ENCODE measurements around the gene NPHP3.

Gene NPHP3

DNA sequence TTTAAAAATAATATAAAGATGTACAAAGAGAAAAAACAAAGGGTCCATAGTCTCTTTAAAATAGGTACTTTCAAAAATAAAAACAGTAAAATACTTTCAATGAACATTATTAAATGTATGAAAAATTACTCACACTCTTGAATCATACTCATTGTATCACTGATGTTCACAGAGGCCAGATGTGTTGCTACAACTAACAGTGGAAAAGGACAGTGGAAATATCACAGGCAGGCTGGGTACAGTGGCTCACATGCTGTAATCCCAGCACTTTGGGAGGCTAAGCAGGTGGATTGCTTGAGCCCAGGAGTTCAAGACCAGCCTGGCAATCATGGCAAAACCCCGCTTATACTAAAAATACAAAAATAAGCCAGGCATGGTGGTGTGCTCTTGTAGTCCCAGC is 26.8 kb downstream of the NPHP3 start:
- no peak for DNase-seq

DNA sequence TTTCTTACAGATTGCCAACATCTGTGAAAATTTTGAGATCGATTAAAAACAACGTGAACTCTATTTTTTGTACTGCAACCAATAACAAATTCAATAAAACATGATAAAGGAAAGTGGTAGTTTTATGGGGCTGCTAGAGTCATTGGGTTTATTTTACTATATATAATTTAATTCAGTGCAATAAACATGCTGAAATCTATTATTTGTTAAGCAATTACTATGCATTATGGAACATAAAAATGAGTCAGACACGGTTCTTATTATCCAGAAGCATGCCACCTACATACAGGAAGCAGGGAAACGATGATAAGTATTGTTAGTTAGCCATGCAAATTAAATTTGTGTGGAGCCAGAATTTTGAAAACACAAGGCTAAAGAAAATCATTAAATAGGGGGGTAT is 27.2 kb downstream of the NPHP3 start:
- DNase-seq: no peak

DNA sequence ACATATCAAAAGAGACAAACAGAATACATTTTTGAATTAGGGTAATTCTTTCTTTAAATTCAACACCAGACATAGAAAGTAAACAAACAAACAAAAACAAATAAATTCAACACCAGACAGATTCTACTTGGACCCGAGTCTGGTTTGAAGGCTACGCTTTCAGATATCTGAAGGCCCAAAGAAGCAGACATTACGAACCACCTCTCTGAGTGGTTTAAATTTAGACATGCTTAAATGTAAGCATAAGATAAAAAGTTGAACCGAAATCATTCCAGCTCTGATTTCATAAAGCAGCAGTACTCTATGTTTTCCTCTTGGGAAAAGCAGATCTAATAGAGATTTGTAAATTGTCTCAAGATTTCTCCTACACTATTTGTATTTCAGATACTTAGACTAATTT is 32.2 kb downstream of the NPHP3 start:
- no peak for DNase-seq

DNA sequence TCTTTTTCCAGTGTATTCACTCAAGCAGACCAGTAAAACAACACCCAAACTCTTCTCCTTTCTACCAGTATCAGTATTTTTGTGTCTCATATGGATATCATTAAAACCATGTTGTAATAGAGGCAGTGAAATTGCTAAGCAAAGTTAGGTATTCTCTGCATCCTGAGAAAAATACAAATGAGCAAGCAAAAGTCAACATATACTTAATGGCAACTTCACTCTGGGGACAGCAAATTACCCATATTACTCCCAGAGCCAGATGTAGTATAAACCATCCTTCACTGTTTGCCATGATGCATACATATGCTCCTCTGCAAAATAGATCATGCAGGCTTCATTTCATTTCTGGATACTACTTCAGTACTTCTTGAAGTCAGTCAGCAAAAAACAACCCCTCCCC is 40.0 kb downstream of the NPHP3 start:
- DNase-seq: no peak

DNA sequence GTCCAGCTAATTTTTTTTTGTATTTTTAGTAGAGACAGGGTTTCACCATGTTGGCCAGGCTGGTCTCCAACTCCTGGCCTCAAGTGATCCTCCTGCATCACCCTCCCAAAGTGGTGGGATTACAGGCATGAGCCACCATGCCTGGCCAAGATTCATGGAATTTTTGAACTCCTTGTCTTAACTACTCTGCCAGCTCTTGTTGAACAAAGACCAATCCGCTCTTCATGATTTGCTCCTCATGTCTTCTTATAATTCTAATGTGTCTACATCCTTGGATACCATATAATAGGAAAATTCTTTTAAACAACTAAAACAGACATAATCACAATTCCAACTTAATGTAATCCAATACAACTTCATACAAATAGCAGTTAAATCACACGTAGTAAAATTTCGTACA is 40.8 kb downstream of the NPHP3 start:
- no peak for DNase-seq

DNA sequence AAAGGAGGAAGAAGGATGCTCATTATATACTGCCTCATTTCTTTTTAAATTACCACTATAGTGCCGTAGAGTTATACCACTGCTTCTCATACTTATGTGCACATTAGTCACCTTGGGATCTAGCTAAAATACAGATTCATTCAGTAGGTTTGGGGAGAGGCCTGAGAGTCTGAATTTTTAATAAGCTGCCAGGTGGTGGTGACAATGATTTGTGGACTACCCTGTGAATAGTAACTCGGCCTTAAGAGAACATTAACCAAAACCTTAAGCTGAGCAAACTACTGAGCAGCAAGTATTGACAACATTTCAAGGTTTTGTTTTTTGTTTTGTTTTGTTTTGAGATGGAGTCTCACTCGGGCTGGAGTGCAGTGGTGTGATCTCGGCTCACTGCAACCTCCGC is 42.3 kb downstream of the NPHP3 start:
- DNase-seq: no peak

DNA sequence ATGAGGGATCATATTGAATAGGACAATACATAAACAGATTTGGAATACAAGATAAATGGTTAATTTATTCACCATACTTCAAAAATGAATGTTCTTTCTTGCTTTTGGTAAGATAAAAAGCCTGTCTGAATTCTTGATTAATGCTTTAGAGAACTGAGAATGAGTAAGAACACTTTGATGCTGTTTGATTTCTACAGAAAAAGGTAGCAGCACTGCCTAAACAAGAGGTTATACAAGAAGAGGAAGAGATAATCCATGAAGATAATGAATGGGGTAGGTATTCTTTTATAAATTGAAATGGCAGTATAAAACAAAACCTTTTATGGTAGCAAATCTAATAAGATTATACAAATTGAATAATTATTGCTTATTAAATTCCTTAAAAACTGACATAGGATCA is 46.8 kb downstream of the NPHP3 start:
- no peak for DNase-seq

DNA sequence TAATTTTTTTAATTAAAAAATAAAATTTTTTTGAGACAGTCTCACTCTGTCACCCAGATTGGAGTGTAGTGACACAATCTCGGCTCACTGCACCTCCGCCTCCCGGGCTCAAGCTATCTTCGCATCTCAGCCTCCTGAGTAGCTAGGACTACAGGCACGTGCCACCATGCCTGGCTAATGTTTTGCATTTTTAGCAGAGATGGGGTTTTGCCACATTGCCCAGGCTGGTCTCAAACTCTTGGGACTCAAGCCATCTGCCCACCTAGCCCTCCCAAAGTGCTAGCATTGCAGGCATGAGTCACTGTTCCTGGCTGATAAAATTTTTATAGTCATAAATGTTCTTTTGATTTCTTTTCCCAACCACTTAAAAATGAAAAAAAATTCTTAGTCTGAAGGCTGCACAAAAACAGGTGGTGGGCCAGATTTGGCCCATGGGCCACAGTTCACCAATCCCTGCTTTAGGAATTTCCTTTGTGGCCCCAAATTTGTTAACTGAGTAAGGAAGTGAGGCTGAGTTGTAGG is 52.9 kb downstream of the NPHP3 start:
- DNase-seq: no peak

DNA sequence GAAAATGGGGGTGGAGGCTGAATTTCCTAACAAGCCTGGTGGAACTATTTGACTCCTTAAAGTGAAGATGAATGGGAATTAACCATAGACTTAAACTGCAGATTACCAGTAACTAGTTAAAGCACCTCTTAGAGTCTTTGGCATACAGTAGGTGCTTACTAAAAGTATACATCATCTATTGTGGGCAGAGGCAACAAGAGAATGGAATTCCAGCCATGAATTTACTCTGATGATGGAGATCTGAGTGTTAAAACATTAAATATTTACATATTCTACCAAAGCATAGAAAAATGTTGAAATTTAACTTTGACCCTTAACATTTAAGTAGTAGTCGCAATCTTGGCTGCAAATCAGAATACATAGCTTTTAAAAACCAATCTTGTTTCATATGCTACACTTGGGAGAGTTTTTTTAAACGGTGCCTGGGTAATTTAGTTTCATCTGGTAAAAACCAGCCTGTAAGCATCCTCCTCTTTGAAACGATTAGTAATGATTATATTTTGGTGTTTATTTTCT is 56.9 kb downstream of the NPHP3 start:
- DNase-seq: no peak

DNA sequence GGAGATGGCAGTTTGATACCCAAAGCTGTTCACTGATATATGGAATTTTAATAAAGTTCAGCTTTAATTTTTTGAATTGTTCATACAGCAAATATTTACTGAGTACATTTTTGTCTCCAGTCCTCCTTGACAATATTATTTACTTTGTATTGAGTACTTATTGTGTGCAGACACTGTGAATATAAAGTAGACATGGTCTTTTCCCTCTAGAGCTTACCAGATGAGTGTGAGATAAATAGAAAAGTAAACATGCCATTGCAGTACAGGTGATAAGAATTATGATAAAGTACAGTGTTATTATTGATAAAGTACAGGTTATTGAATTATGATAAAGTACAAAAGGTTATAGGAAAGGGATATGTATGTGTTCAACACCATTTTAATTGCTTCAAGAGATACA is 60.0 kb downstream of the NPHP3 start:
- DNase-seq: no peak

DNA sequence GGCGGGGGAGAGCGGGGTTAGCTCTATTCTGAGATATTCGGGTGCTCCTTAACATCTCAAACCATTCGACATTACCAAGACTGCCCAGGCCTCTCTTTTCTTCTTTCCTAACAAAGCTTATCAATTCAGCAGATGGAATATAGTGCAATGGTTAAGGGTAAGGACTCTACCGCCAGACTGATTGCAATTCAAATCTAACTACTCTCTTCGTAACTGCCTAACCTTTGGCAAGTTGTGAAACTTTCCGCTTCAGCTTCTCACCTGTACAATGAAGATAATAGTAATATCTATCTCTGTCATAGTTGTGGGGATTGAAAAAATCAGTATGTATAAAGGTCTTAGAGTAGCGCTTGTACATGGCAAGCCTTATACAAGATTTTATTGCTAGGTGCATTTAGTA is 61.1 kb downstream of the NPHP3 start:
- no peak for DNase-seq

DNA sequence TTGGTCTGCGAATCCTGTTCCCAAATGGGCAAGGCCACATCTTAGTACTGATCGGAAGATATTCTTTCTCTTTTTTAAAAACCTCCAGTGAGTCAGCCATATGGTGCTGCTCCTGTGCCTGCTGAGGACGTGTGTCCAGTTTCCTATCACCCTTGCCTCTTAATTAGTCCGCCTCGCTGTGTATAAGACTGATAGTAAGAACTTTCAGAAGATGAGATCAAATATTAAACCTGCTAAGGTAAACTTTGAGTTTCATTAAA is 61.5 kb downstream of the NPHP3 start:
- DNase-seq: no peak

DNA sequence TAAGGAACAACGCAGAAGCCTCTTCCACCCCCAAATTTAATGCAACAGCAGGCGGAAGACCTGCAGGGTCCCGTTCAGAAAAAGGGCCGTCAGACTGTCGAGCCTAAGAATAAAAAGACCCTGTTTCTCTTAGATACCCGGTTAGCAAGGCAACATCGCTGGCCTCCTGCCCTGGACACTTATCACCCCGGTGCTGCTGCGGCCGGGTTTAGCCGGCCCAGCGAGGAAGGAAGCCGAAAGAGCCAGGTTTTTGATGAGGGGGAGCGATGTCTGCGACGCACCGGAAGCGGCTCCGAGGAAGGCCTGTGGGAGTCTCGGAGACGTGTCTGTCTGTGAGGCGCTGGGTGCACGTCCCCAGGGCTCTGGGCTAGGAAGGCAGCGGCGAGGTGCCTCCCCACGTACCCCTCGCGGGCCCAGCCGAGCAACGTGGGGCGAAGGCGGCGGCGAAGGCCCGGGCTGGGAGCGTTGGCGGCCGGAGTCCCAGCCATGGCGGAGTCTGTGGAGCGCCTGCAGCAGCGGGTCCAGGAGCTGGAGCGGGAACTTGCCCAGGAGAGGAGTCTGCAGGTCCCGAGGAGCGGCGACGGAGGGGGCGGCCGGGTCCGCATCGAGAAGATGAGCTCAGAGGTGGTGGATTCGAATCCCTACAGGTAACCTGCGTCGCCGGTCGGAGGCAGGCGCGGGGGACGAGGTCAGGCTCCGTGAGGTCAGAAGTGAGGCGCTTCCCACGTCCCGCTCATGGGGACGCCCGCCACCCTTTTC is 62.0 kb downstream of the NPHP3 start, which contains the start of gene UBA5:
UBA5 (plus strand) TSS at position 278 of the 759 bp plus-strand sequence; CDS start at position 487, 209 bp downstream.
- peak; percentile 63 to 73 for DNase-seq

DNA sequence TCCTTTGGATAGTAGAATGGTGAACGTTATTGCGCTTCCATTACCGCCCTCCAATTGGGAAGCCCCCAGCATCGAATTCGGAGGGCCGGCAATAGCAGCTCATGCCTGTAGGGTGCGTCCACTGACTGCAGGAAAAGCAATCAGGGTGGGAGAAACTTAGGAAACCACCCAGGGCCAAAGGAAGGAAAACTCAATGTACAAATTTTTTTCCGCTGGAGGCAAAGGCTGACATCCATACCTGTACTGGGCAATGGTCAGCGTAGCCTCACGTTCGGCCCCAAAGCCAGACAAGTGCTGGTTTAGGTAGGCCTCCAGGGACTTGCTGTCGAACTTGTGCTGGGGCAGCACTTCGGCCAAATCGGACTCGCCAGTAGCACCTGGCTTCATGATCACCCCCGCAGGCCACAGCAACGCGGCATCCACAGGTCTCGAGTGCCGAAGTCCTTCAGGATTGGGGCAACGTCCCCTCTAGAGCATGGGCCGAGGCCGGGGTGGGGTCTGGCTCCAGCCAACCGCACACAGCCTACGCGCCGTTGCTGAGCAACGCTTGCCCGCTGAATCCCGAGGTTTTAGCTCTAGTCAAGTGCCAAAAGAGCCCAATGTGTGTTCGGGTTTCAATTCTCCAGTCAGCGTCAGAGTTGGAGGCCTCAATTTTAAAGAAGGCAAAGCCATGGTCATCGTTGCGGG is 62.7 kb downstream of the NPHP3 start, which contains the start of gene ACAD11:
ACAD11 (minus strand) TSS at position 445 of the 687 bp plus-strand sequence; CDS start at position 387, 58 bp downstream.
- peak; percentile 18 to 45 for DNase-seq

DNA sequence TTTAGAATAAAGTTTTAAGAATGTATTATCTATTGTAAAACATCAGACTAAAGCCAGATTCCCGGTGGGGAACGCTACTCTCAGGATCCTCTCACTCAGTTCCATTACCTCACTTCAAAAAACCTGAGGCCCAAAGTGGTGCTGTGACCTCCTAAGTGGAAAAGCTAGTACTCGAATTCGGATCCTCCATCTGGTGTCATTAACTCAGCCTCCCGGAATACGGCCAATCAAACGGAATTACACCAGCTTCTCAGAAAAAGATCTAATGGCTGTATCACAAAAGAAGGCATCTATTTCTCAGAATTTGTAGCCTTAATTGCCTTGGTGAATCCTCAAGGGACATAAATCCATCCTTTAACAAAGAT is 63.2 kb downstream of the NPHP3 start:
- no peak for DNase-seq

DNA sequence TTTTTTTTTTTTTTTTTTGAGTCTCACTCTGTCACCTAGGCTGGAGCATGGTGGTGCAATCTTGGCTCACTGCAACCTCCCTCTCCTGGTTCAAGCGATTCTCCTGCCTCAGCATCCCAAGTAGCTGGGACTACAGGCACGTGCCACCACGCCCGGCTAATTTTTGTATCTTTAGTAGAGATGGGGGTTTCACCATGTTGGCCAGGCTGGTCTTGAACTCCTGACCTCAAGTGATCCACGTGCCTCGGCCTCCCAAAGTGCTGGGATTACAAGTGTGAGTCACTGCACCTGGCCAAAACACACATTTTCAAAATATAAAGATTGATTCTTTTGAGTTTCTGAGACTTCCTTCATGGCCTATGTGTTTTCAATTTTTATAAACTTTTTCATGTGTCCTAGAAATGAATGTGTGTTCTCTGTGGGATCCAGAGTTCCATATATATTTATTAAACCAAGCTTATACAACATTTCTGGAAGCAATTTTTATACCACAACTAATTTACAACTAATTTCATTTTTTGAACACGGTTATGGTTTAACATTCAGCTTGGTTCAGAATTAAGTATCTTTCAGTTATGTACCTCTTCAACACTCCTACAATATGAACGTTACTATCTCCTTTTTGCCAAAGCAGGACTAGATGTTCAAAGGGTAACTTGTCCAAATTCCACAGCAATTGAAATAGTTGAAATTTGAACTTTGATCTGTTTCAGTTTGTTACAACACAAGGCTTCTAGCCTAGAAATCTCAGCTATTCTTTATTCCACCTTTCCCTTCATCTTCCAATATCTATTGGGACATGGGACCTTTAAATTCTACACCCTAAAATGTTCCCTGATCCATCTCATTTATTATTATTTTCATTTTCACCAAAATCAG is 64.1 kb downstream of the NPHP3 start:
- no peak for DNase-seq

DNA sequence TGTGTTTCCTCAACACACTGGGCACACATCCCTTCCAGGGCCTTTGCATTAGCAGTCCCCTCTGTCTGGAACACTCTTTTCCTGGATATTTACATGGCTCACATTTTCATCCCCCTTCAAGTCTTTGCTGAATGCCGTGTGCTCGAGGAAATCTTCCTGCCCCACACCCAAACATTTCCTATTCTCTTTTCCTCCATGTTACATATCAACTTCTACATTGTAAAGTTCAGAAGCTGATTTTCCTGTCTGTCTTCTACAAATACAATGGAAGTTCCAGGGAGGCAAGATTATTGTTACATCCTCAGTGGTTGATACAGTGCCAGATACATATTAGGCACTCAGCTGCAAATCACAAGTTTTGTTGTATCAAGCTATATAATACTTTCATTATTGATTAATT is 66.7 kb downstream of the NPHP3 start:
- DNase-seq: no peak

DNA sequence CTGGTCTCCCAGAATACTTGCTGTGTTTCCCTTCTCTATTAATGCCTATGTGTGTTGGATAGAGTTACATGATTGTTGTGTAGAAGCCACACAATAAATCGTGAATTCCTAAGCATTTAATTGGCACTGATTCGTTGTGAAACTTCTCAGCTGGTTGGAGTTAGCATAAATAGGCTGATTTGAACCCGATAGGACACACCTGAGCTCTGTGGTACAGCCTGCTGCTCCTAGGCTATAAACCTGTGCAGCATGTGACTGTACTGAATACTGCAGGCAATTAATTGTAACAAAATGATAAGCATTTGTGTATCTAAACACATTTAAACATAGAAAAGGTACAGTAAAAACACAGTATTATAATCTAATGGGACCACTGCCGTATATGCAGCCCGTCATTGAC is 67.5 kb downstream of the NPHP3 start:
- DNase-seq: no peak

DNA sequence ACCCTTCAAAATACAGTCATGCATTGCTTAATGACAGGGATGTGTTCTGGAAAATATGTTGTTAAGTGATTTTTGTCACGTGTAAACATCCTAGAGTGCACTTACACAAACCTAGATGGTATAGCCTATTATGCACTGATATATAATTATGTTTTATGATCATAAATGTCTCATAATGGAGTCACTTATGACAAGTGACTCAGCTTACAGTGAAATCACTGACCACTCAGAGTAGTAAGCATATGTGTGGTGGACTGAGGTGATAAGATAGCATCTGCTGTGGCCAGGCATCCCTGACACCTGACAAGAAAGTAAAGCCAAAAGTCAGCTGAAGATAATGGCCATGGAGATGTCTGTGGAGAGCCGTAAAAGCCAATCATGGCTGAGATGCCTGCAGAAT is 68.0 kb downstream of the NPHP3 start:
- no peak for DNase-seq

DNA sequence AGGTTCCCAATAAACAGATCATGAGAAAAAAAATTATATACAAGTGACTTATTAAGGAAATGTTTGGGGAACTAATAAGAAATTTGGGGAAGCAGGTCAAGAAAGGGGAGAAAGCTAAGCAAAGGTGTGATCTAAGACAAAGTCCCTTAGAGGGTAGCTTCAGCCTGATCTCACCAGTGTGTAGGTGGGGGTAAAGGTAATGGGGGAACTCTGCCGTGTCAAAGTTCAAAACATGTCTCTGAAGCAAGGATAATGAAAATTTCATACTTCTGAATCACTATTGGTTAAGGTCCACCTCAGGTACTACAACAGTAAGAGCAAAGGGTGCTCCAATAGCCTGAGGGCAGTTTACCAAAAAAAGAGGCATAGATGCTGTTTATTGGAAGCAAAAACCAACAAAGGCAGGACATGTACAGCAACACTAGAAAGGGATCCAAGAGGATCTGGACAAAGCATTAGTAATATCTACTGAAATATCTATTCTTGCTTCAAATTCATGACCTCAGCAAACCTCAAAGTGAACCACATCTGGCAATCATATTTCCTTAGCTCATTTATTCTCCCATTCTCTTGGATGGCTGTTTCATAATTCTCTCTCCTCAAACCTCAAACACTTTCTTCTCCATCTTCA is 69.5 kb downstream of the NPHP3 start:
- DNase-seq: no peak

DNA sequence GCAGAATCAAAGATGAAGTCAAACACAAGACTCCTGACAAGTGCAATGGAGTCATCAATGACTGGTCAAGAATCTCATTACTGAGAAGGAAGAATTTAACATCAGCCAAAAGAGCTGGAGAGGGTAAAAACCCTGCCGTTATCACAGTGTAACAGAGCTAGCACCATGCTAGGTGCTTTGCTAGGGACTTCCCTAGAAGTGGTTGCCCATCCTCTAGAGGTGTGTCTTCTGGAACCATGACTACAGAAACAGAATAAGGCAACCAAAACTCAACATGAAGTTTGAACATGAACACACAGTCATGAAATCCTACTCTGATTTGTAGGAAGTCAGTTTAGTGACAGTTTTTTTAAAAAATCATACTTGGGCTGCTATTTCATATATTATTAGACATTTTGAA is 72.1 kb downstream of the NPHP3 start:
- no peak for DNase-seq

DNA sequence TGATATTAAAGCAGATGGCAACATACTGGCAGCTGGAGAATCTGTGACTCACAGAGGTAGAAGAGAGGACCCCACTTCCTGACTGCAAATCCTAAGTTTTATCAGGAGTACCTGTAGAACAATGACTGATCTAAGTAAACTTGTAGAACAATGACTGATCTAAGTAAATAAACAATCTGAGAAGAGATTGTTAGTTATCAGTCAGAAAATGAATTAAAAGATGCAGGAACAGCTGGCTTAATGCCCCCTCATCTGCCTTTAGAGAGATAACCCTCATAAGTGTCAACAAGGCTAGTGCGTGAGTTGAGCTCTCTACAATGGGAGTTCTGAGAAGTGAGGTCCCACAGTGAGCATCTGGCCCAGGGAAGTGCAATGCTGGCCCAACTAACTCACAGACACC is 77.2 kb downstream of the NPHP3 start:
- DNase-seq: no peak

DNA sequence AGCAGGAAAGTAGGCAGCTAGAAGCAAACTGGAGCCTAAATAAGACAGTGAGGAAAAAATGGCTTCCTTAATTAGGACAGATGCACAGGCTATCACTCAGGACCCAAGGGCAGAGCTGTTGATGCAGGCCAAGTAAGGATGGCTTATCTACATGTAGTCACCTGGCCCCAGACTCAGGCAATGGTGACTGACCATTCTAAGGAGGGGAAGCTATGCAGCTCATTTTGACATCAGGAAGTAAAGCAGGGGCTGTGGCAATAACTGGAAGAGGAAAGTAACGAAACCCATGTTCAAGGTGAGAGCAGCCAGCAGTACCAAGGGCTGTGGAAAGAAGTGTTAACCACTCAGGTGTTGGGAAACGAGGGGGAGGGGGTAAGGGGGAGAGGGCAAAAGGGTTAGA is 78.8 kb downstream of the NPHP3 start:
- DNase-seq: no peak

Data from CD4-positive, alpha-beta T cell treated with Interferon alpha-2 for 1 hour (primary cell).